ENCODE results near the gene CHRNB1. TPM values are rescaled to one million over a fixed set of nuclear protein-coding genes. Genes with fewer than 3 reads are reported as not detected.

Gene CHRNB1
- total RNA-seq, 4 donors from 2014 or later = 4.7 to 12.1 (median 8.1) TPM

- H3K4me1 ChIP-seq = peaks cover 4 to 48% (median 24%) of the 10 kb centered on the region in 3 donors
- no peak overlapping the region for H3K27ac ChIP-seq
- ATAC-seq = no peak
- no peaks in the 10 kb centered on the region for H3K9me3 ChIP-seq
- no peak for TF ChIP-seq POLR2AphosphoS5 (IDR thresholded peaks at IDR 0.05)
- no peak for TF ChIP-seq CTCF (IDR thresholded peaks at IDR 0.05)
- no peak for TF ChIP-seq POLR2A (IDR thresholded peaks at IDR 0.05)
- no peak for TF ChIP-seq EP300 (IDR thresholded peaks at IDR 0.05)
- H3K4me3 ChIP-seq = no peak overlapping the region
- H3K27me3 ChIP-seq = no peaks in the 10 kb centered on the region
- H3K36me3 ChIP-seq = peaks cover 0 to 31% of the 10 kb centered on the region in 2 donors
- 75 to 93% methylated on average over 2 to 10 of the region's 13 CpGs for WGBS, 2 donors (ENCODE audit: low coverage in 1 of 2)
These were observed 37.8 kb upstream of the CHRNB1 start for GRCh38 chr17:7407082-7407481.

GRCh38 chr17:7407485-7408251 is 37.2 kb upstream of the CHRNB1 start, which contains the start of gene NLGN2:
Gene NLGN2 (plus strand): TSS chr17:7407845. CDS start chr17:7408256, 411 bp downstream.
- no peak for TF ChIP-seq POLR2AphosphoS5 (IDR thresholded peaks at IDR 0.05)
- TF ChIP-seq EP300 (IDR thresholded peaks at IDR 0.05) = no peak
- TF ChIP-seq POLR2A (IDR thresholded peaks at IDR 0.05) = no peak
- no peak for TF ChIP-seq CTCF (IDR thresholded peaks at IDR 0.05)
- no peak within 1 kb of the TSS for H3K4me3 ChIP-seq
- 50 to 72% methylated on average over 4 to 5 of the region's 12 CpGs for WGBS, 2 donors (ENCODE audit: low coverage in 1 of 2)
- peaks cover 4 to 42% (median 18%) of the 10 kb centered on the region in 3 donors for H3K4me1 ChIP-seq
- no peaks in the 10 kb centered on the region for H3K27me3 ChIP-seq
- H3K27ac ChIP-seq = peak within 1 kb of the TSS in 1 of 4 donors; percentile 95
- no peak for ATAC-seq
- no peaks in the 10 kb centered on the region for H3K9me3 ChIP-seq
- H3K36me3 ChIP-seq = peaks cover 0 to 31% of the 10 kb centered on the region in 2 donors

- peaks cover 0 to 31% of the 10 kb centered on the region in 2 donors for H3K36me3 ChIP-seq
- no peak for TF ChIP-seq CTCF (IDR thresholded peaks at IDR 0.05)
- no peak for TF ChIP-seq POLR2A (IDR thresholded peaks at IDR 0.05)
- no peak for TF ChIP-seq EP300 (IDR thresholded peaks at IDR 0.05)
- TF ChIP-seq POLR2AphosphoS5 (IDR thresholded peaks at IDR 0.05) = no peak
- H3K4me3 ChIP-seq = no peak overlapping the region
- H3K9me3 ChIP-seq = no peaks in the 10 kb centered on the region
- H3K4me1 ChIP-seq = peaks cover 0 to 36% (median 13%) of the 10 kb centered on the region in 3 donors
- WGBS, 2 donors (ENCODE audit: low coverage in 1 of 2) = 69% methylated on average over 7 of the region's 58 CpGs; no CpG with 5 or more reads in 1 of the 2 donors
- ATAC-seq = no peak
- no peaks in the 10 kb centered on the region for H3K27me3 ChIP-seq
- no peak overlapping the region for H3K27ac ChIP-seq
These were observed 36.6 kb upstream of the CHRNB1 start for GRCh38 chr17:7408252-7408727.

- no peaks in the 10 kb centered on the region for H3K9me3 ChIP-seq
- no peak overlapping the region for H3K27ac ChIP-seq
- H3K36me3 ChIP-seq = peaks cover 0 to 31% of the 10 kb centered on the region in 2 donors
- no peaks in the 10 kb centered on the region for H3K27me3 ChIP-seq
- H3K4me1 ChIP-seq = peaks cover 0 to 33% (median 13%) of the 10 kb centered on the region in 3 donors
- TF ChIP-seq CTCF (IDR thresholded peaks at IDR 0.05) (no peak), EP300 (IDR thresholded peaks at IDR 0.05) (no peak), POLR2A (IDR thresholded peaks at IDR 0.05) (no peak), POLR2AphosphoS5 (IDR thresholded peaks at IDR 0.05) (no peak)
- WGBS, 2 donors (ENCODE audit: low coverage in 1 of 2) = 20 to 93% methylated on average over 1 to 3 of the region's 6 CpGs
- no peak for ATAC-seq
- H3K4me3 ChIP-seq = no peak overlapping the region
These were observed 36.0 kb upstream of the CHRNB1 start for GRCh38 chr17:7408863-7409262.
